ENCODE measurements around the gene SMIM1.

DNA sequence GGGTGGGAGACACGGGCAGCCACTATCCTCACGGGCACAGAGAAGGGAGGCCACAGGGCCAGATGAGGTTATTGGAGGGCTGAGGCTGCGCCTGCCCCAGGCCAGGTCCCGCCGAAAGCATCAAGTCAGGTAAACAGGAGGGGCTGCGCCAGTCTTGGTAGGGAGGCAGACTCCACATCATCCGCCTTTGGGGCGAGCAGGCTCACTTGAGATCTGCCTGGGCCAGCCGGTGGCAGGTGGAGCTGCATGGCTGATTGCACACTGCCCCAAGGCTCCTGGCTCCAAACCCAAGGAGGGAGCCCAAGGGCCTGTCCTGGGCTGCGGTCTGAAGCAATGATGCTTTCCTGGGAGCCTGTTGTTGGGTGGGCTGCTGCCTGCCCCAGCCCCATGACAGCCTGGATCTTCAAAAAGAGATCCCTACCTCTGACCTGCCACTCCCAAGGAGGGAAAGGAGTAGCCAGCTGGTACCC, 4.6 kb downstream of the SMIM1 start:
- TF ChIP-seq CTCF (IDR thresholded peaks at IDR 0.05) (no peak), ZFX (IDR thresholded peaks at IDR 0.05; ENCODE audit: borderline replicate concordance) (no peak)
